HFF-Myc (cell line): Measurements from ENCODE around the gene CDC42.
"Not testable (repeated sequence)": the region's sequence is repeated elsewhere in the genome, so short reads cannot be mapped to it uniquely, and the experiment has no call there.

Experiments
- DNase-seq: peaks from one replicate; pipeline ENCODE4 v3.0.0-alpha.2; 2011; ENCODE audit warnings: low read depth; ENCODE audit errors: extremely low read depth
- H3K4me3 ChIP-seq: replicated peaks from 2 replicates; pipeline ENCODE4 v1.5.1; 2011; ENCODE audit warnings: low read depth, mild to moderate bottlenecking, control low read depth, low read length
- TF ChIP-seq, protein P1 (sequence below): IDR thresholded peaks from 2 replicates; pipeline ENCODE4 v1.5.1; 2012; ENCODE audit warnings: mild to moderate bottlenecking, low read depth, low read length, control low read depth; ENCODE audit errors: missing control alignments

Gene CDC42

DNA sequence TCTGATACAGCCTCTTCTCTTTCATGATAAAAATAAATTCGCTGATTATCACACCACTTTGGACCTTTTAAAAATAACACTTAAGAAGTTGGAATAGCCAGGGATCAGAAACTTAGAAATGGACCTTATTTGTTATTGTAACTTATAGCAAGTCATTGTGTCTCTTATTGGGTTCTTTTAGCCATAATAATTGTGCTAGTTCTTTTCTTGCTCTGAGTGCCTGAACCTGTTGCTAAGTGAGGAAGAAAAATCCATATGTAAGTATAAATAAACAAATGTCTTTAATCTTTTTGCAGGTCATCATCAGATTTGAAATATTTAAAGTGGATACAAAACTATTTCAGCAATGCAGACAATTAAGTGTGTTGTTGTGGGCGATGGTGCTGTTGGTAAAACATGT lies 25.6 kb downstream of the CDC42 start:
- no peak for DNase-seq
- H3K4me3 ChIP-seq, result no peak overlapping the region
- TF ChIP-seq, protein P1, sequence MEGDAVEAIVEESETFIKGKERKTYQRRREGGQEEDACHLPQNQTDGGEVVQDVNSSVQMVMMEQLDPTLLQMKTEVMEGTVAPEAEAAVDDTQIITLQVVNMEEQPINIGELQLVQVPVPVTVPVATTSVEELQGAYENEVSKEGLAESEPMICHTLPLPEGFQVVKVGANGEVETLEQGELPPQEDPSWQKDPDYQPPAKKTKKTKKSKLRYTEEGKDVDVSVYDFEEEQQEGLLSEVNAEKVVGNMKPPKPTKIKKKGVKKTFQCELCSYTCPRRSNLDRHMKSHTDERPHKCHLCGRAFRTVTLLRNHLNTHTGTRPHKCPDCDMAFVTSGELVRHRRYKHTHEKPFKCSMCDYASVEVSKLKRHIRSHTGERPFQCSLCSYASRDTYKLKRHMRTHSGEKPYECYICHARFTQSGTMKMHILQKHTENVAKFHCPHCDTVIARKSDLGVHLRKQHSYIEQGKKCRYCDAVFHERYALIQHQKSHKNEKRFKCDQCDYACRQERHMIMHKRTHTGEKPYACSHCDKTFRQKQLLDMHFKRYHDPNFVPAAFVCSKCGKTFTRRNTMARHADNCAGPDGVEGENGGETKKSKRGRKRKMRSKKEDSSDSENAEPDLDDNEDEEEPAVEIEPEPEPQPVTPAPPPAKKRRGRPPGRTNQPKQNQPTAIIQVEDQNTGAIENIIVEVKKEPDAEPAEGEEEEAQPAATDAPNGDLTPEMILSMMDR, result no peak

DNA sequence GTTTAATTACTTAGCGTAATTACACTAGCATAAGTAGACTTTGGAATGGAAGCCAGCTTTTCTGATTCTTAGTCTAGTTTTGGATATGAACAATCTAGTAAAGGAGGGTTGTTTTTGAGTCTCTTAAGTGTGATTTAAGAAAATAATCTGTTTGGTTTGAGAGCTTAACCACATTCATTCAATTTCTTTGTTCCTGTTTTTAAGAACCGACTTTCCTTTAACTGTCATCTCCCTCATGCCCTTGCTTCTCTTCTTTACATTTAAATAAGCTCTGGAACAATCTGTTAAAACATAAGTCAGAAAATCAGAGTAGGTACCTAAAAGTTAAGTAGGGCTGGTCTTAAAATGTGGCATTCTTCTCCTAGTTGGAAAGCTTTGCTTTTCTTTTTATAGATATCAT lies 27.7 kb downstream of the CDC42 start:
- TF ChIP-seq, protein P1, result no peak
- no peak for DNase-seq
- H3K4me3 ChIP-seq, result no peak overlapping the region

DNA sequence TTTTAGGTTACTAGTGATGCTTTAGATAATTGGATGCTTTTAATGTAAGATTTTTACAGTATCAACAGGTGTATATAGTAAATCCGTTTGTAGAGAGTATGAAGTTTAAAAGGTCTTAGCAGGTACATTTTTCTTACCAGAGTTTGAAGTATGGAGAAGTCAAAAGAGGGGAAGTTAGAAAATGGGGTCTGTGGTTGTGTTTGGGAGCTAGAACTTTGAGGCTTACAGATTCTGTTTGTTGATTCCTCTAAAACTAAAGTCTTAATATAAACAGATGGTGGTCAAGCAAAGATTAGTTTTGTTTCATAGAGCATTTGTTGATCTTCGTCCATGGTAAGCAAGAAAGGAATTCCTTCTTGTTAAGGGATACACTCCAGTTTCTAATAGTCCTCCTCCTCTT lies 35.8 kb downstream of the CDC42 start:
- TF ChIP-seq, protein P1, result no peak
- H3K4me3 ChIP-seq, result no peak overlapping the region
- DNase-seq, result no peak

DNA sequence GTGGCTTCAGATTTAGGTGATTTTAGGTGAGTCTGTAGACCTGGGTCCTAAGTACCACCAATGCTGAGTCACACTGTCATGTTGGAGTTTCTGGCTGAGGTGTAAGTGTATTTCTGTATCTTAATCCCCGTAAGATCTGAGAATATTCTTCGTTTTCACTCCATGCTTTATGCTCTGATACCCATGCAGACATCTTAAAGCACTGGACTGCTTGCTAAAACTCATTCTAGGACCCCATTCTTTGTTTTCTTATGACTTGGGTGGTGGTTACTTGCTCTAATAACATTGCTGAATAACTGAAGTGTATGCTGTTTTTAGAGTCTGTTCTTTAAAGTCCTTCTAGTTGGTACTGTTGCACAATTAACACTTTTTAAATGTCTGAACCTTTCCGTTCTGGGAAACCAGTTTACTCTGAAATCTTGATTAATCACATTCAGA lies 36.6 kb downstream of the CDC42 start:
- TF ChIP-seq, protein P1, result no peak
- DNase-seq, result no peak
- H3K4me3 ChIP-seq, result no peak overlapping the region

DNA sequence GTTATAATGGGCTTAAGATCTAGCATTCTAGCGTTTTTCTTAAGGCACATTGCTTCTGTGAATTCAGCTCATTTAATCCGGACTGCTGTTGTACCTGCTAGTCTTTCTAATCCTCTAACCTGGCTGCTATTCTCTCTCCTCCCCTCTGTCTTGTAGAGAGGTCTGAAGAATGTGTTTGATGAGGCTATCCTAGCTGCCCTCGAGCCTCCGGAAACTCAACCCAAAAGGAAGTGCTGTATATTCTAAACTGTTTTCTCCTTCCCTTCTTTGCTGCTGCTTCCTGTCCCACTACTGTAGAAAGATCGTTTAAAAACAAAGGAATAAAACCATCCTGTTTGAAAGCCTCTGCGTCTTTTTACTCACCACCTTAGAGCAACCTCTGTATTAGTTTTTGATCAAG lies 37.3 kb downstream of the CDC42 start:
- no peak overlapping the region for H3K4me3 ChIP-seq
- TF ChIP-seq, protein P1, result no peak
- no peak for DNase-seq

DNA sequence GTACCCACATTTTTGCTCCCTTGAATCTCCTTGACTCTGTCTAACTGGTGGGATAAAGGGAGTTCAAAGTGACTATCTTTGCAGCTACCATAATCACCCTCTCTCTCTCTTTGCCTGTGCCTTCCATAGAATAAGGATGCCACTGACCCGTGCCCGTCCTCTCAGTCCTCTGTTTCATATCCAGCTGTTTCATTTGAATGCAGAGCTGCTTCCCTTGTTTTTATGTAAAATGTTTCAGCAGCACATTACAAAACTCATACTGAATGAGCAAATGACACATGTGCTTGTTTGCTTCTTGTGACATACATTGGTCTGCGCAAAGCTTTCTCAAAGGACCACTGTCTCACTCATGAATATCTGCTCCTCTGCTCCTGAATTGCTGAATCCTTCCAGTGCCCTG lies 38.4 kb downstream of the CDC42 start:
- TF ChIP-seq, protein P1, result no peak
- no peak overlapping the region for H3K4me3 ChIP-seq
- no peak for DNase-seq

DNA sequence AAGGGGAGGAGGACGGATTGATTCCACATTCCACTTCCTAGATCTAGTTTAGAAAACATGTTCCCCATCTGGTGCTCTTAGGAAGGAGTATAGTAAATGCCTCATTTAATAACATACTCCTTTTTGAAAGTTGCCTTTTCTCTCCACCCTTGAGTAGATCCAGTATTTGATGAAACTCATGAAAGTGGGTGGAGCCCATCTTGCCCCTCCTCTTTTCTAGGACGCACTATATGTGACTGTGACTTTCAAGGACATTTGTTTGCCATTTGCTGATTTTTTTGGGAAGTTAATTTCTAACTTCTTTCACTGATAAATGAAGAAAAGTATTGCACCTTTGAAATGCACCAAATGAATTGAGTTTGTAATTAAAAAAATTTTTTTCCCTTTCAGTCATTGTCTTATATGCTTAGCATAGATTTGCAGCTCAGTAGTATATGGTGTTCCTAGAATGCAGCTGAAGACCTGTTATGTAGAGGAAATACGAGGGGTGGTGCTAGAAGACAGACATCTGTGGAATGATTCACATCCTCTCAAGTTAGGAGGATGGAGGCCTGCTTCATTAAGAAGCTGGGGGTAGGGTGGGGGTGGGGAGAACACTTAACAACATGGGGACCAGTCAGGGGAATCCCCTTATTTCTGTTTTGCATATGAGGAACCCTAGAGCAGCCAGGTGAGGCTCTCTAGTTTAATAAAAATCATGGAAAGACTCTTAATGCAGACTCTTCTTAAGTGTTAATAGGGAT lies 39.7 kb downstream of the CDC42 start:
- H3K4me3 ChIP-seq, result not testable (repeated sequence)
- peak; percentile 45 for DNase-seq
